Left lobe of liver (tissue), 2 donors: ENCODE results near the gene ARFGAP1. TPM values are rescaled to one million over a fixed set of nuclear protein-coding genes. Genes with fewer than 3 reads are reported as not detected.
"Not testable (repeated sequence)": the region's sequence is repeated elsewhere in the genome, so short reads cannot be mapped to it uniquely, and the experiment has no call there.

Experiments
- ATAC-seq: fragments of 200-7000 bp; cut with Tn5 transposase; one replicate; pipeline ENCODE4 v1.9.1; 2020; ENCODE audit warnings: mild to moderate bottlenecking, moderate library complexity
- DNase-seq: peaks from one replicate; pipeline ENCODE4 v3.0.0-alpha.2; 2020; ENCODE audit warnings: low spot score
- total RNA-seq: library from RNA; stranded (reverse); gene quantifications from one replicate; pipeline ENCODE4 v1.2.1, GENCODE V29; 2021
- donor health status: DM: no; HTN: no; CAD: no; lungs with moderate emphysema.
- donor health status: DM: no; HTN: yes; CAD: no.

The ARFGAP1 gene
- total RNA-seq, 1 donor from 2014 or later: 42.6 TPM

DNA sequence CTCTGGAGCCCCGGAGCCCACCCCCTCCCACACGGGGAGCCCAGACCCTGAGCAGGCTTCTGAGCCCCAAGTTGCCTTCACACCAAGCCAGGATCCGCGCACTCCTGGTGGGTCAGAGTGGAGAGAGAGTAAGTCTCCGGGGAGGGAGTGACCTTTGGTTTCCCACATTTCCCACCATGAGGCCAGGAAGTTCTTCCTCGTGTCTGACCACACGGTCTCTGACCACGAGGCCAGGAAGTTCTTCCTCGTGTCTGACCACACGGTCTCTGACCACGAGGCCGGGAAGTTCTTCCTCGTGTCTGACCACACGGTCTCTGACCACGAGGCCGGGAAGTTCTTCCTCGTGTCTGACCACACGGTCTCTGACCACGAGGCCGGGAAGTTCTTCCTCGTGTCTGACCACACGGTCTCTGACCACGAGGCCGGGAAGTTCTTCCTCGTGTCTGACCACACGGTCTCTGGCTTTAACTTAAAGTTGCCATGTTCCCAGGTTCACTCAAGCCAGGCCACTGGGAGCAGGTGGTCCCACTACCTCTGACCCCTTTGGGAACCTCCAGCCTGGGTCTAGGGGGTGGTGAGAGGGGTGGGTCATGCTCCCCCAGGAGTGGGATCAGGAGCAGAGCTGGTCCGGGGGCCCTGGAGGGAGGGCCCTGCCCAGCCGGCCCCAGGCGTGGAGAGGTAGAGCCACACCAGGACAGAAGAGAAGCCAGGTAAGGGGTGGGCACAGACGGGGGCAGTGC lies 33.5 kb downstream of the ARFGAP1 start:
- not testable (repeated sequence) for ATAC-seq, DNase-seq

DNA sequence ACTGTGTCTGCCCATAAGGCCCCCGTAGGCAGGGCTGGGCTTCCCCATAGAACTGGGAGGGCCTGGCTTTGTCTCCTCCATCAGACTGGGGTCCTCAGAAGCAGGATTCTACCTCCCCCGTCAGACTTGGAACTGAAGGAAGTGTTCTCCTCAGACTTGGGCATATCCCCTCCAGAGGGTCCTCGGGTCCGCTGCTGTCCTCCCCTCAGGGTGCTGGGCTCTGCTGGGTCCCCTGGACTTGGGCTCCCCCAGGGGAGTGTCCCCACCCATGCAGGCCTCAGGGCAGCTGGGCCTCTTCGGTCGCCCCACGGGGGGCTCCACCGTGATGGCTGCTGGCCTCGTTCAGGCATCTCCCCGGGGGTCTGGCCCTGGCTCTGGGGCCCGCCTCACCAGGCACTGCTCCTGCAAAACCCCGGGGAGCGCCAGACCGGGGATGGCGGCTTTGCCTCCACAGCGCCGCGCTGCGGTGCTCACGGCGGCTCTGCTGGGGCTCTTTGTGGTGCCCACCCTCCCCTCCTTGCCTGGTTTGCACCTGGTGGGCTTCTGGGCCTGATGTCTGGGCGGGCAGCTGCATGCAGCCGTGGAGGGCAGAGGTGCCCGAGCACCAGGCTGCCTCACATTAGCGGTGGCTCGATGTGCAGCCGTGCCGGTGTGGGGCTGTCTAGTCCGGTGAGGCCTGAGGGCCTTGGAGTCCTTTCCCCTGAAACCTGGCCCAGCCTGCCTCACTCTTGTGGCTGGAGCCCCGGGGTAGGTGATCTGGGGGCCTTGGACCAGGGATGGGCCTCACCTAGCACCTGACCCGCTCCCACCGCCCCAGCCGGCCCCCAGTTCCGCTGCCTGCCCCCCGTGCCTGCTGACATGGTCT lies 34.3 kb downstream of the ARFGAP1 start:
- DNase-seq: no peak
- no peak for ATAC-seq

DNA sequence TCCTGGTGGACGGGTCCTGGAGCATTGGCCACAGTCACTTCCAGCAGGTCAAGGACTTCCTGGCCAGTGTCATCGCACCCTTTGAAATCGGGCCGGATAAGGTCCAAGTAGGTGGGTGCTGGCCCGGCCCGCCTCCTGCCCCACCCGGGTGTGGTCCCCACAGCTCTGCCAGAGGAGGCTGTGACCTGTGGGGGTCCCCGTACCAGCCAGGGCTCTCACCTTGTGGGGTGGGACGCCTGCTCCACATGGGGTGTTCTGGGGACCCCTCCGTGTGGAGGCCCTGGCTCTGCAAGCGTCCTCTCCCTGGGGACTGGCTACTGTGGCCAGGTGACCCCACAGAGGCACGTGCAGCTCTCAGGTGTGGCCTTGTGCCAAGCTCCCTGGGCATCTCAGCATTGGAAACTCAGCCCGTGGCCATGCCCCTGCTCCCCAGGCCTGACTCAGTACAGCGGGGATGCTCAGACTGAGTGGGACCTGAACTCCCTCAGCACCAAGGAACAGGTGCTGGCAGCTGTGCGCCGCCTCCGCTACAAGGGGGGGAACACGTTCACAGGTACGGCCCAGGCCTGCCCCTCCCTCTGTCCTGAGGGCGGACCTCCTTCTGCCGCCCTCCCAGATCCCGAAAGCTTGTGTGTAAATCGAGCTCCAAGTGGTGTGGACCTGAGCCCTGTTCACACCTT lies 35.1 kb downstream of the ARFGAP1 start:
- DNase-seq (no peak), ATAC-seq (no peak)

DNA sequence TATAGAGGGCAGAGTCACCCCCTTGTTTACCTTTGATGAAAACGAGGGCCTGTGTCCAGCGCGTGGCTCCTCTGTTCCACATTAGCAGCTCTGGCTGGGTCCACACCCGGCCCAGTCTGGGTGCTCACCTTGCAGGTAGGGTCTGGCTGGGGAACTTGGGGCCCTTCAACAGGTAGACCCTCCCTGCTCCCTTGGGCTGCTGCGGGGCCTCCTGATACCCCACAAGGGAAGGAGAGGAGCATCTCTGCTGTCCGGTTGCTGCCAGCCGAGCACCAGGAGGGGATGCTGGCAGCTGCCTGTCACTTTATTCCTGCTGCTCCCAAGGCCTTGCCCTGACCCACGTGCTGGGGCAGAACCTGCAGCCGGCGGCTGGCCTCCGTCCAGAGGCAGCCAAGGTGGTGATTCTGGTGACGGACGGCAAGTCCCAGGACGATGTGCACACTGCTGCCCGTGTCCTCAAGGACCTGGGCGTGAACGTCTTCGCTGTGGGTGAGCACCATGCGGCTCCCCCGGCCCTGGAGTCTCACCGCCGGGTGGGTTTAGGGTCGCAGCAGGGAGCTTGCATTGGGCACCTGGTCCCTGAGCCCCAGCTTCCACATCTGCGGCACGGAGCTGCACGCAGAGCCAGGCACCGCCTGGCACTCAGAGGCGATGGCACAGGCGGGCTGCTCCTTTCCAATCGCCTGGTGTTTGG lies 35.8 kb downstream of the ARFGAP1 start:
- DNase-seq: no peak

DNA sequence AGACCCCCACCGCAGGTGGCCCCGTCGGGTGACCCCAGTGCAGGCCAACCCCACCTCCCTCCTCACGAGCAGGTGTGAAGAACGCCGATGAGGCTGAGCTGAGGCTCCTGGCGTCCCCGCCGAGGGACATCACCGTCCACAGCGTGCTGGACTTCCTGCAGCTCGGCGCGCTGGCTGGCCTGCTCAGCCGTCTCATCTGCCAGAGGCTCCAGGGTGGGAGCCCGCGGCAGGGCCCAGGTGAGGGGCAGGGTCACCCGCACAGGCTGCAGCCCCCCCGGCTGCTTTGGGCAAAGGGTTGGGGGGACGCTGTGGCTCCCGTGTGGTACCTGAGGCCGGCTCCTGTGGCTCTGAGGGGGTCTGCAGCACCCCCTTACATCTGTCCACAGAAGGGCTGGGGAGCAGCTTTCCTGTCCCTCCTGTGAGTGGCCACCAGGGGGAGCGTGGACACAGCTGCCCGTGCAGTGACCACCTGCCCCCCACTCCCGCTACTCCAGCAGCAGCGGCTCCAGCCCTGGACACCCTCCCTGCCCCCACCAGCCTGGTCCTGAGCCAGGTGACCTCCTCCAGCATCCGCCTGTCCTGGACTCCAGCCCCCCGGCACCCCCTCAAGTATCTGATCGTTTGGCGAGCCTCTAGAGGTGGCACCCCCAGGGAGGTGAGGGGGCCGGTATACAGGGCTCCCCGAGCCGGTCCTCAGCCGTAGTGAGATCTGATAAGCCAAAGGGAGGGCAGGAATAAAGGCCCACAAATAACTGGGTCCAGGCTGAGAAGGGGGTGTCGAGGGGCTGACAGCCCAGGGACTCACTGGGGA lies 36.9 kb downstream of the ARFGAP1 start:
- no peak for DNase-seq

More for the DNA sequence above, 35.8 kb downstream of the ARFGAP1 start:
- ATAC-seq: no peak

DNA sequence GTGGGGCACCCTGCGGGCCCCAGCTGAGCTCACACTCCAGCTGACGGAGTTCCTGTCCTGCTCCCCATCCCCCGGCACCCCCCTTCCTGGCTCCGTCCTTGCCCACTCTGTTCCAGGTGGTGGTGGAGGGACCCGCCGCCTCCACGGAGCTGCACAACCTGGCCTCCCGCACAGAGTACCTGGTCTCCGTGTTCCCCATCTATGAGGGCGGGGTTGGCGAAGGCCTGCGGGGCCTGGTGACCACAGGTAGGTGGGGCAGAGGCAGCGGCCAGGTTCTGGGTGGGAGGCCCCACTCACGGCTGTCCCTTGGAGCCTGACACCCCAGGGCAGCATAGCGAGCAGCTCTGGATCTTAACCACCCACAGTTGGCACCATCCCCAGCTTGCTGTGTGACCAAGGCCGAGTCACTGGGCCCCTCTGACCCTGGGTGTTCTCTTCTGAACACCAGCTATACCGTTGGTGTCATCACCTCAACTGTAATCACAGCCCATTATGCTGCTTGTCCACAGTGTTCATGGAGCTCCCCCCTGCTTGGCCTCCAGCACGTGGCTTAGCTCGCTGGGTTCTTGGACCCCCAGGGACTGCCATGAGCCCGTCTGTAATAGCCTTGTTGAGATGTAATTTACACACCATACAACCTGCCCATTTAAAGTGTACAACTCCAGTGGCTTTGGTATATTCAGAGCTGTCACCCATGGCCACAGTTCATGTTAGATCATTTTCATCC lies 37.8 kb downstream of the ARFGAP1 start:
- no peak for ATAC-seq

More for the DNA sequence above, 36.9 kb downstream of the ARFGAP1 start:
- ATAC-seq: peak; percentile 77

DNA sequence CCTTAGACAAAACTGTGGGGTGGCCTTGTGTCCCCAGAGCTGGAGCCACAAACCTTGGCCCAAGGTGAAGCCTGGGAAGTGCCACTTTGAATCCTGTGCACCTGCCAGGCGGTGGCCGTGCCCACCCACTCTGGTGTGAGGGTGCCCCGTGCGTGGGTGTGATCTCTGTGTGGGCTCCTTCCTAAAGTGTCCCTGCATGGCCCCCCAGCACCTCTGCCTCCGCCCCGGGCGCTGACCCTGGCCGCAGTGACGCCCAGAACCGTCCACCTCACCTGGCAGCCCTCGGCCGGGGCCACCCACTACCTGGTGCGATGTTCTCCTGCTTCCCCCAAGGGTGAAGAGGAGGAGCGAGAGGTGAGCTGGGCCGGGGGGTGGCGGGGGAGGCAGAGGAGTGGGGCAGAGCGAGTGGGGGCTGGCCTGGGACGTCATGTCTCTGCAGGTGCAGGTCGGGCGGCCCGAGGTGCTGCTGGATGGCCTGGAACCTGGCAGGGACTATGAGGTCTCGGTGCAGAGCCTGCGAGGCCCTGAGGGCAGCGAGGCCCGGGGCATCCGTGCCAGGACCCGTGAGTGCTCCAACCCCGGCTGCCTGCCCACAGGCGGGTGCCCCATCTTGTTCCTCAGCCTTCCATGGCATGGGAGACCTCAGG lies 38.7 kb downstream of the ARFGAP1 start:
- no peak for DNase-seq
- ATAC-seq: no peak

More for the DNA sequence above, 37.8 kb downstream of the ARFGAP1 start:
- no peak for DNase-seq

DNA sequence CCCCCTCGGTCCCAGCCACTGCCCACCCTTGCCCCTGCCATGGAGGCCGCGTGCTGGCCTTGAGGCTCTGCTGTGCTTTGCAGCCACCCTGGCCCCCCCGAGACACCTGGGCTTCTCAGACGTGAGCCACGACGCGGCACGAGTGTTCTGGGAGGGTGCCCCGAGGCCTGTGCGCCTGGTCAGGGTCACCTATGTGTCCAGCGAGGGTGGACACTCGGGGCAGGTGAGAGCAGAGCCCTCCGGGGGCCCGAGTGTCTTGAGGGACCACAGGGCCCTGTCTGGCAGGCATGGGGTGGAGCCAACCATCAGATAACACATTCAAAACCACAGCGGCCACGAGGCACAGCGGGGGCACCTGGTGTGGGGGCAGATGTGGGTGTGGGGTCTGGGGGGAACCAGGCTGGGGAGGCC lies 39.2 kb downstream of the ARFGAP1 start:
- ATAC-seq (no peak), DNase-seq (no peak)

DNA sequence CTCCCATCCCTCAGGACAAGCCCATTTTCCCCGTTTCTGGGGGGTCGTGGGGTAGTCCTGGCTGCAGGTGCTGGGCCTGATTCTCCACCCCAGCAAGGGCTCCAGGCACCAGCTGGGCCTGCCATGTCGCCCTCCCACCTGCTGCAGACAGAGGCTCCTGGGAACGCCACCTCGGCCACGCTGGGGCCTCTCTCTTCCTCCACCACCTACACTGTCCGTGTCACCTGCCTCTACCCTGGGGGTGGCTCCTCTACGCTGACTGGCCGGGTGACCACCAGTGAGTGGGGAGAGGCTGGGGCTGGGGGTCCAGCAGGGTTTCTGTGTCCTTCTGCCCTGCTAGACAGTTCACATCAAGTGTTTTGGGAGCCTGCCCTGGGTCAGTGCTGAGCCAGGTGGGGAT lies 39.7 kb downstream of the ARFGAP1 start:
- DNase-seq (no peak), ATAC-seq (no peak)

DNA sequence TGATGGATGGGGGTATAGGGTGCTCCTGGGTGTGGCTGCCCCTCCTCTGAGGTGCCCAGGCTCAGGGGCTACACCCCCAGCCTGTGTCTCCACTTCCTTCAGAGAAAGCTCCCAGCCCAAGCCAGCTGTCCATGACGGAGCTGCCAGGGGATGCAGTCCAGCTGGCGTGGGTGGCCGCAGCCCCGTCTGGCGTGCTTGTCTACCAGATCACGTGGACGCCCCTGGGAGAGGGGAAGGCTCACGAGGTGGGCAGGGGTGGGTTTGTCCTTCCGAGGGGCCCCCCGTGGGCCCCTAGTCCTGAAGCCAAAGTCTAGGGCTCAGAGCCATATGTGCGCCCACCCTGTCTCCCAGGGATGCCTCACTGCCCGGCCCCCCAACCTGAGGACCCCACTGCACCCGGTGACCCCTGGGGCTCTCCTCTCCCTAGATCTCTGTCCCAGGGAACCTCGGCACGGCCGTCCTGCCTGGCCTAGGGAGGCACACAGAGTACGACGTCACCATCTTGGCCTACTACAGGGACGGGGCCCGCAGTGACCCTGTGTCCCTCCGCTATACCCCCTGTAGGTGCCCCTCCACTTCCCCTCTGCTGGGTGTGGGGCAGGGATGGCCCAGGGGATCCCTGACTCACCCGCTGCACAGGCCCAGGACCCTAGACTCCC lies 40.2 kb downstream of the ARFGAP1 start:
- ATAC-seq (no peak), DNase-seq (no peak)

DNA sequence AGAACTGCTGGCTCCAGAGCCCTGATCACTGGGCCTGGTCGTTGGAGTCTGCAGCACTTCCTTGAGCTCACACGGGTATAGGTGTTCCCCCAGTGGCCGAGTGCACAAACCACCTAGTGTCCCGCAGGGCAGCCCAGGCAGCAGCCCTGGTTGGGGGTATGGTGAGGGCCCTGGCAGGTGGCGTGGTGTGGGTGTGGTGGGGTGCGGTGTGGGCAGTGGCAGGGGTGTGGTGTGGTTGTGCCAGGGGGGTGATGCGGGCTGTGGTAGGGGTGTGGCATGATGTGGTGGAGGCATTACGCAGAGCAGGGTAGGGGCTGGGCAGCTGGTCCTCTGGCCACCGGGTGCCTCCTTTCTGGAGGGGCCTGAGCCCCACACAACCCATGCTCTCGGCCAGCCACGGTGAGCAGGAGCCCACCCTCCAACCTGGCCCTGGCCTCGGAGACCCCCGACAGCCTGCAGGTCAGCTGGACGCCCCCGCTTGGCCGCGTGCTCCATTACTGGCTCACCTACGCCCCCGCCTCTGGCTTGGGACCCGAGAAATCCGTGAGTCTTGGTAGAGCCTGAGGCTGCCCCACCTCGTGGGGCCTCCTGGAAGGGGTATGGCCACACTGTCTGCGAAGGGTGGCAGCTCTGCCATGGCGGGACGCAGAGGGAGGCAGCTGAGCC lies 40.9 kb downstream of the ARFGAP1 start:
- DNase-seq (no peak), ATAC-seq (no peak)

DNA sequence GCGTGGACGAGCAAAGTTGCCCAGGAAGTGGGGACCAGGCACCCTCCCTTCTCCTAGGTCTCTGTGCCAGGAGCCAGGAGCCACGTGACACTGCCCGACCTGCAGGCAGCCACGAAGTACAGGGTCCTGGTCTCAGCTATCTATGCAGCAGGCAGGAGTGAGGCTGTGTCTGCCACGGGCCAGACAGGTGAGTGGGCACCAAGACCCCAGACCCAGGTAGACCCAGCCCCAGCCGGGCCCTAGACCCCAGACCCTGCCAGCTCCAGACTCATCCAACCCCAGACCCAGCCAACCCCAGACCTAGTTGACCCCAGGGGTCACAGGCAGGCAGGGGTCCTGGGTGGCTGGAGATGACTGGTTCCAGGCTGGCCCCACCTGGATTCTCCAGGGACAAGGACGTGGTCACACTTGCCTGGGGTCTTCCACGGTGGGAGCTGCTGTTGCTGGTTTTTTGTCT lies 41.4 kb downstream of the ARFGAP1 start:
- ATAC-seq (no peak), DNase-seq (no peak)

DNA sequence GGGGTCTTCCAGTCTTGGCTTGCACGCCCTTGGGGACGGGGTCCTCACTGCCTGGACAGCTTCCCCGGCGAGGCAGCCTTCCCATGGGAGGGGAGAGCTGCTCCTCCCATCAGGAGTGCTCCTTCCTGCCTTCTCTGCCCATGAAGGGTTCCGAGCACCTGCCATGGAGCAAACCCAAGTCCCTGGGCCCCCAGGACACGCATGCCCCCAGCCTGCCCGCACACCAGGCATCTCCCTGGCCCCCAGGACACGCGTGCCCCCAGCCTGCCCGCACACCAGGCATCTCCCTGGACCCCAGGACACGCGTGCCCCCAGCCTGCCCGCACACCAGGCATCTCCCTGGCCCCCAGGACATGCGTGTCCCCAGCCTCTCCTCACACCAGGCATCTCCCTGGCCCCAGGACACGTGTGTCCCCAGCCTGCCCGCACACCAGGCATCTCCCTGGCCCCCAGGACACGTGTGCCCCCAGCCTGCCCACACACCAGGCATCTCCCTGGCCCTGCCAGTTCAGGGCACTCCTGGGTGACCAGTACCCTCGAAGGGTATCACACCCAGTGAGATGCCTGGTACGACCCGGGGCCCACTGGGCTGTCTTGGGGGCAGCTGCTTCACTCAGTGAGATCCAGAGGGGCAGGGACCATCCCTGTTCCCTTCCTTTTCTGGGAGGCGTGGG lies 42.1 kb downstream of the ARFGAP1 start:
- no peak for ATAC-seq
- DNase-seq: no peak

DNA sequence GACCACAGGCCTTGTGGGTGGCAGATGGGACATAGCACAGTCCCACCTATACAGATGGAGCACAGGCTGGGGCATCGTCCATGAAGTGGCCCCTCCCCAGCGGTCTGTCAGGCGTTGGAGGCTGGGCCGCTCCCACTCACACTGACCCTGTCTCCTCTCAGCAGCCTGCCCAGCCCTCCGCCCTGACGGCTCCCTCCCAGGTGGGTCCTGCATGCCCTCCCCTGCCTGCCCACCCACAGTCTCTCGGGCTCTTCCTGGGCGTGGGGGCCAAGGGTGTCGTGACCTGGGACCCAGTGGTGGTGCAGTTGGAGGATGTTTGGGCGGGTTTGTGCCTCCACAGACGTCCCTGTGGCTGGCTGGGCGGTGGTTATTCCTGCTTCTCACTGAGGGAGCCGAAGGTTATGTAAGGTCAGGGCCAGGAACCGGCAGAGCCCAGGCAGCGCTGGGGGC lies 42.7 kb downstream of the ARFGAP1 start:
- DNase-seq: no peak
- ATAC-seq: no peak

DNA sequence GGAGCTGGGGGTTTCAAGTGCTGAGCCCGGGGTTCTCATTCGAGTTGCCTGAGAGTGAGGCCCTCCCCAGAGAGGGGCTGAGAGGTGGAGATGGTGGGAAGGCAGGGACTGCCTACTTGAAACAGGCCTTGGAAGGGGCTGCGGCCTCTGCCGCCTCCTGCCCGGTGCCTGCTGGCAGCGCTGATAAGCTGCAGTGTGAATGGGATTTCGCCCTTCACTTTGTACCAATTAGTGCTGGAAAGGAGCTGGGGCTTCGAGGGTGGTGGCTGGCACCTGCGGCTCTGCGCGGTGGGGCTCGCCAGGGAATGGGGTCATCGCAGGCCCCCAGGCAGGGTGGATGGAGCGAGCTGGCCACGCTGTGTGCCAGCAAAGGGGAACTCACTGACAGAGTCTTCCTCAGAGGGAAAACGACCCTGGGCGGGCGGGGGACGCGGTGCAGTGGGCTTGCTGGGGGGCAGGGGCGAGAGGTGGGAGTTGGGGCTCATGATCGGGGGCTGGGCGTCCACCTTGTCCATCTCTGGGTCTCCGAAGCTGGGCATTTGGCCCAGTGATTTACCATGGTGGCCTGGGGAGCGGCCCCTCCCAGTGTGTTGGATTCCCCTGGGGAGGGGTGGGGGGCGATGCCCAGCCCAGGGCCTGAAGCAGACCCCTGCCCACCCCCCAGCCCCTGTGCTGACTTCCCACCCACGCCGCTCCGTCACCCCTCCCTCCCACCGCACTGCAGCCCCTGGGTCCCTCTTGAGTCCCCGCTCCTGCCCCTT lies 43.3 kb downstream of the ARFGAP1 start:
- no peak for DNase-seq
- no peak for ATAC-seq

DNA sequence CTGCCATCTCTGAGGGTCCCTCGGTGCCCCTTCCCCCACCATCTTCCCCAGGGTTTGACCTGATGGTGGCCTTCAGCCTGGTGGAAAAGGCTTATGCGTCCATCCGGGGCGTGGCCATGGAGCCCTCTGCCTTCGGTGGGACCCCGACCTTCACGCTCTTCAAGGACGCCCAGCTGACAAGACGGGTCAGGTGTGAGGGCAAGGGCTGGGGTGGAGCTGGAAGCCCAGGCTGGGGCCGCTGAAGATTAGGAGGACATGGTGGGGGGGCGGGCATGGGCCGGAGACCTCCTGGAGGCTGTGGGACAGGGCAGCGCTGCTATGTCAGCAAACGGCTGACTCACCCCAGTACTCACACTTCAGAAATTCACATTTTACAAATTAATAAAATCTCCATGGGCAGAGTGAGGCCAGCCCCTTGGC lies 43.9 kb downstream of the ARFGAP1 start:
- no peak for DNase-seq

More for the DNA sequence above, 43.9 kb downstream of the ARFGAP1 start:
- ATAC-seq: no peak
